ENCODE results near the gene SRRM4.

The SRRM4 gene

DNA sequence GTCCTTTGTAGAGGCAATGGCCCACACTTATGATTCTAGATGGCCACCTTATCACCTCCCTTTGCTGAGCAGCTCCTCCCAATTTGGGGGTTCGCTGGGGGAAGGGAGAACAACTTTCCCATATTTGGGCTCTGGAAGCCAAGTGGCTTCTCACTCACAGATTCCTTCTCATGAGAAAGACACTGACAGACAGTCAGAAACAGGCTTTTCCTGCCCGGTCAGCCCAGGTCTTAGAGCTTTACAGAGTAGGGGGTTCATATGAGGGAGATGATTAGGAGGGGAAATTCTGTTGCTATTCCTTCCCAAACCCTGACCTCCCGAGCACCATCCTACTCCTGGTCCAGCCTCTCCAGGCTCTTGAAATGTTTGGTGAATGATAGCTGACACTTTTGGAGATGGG is 137.3 kb downstream of the SRRM4 start:
- no peak for DNase-seq (ENCODE audit: low read depth)

GRCh38 chr12:119122047-119122446 is 140.7 kb downstream of the SRRM4 start:
- TF ChIP-seq CTCF (conservative IDR thresholded peaks at IDR 0.05; ENCODE audit: control insufficient read depth, insufficient read depth, low read depth, low read length): no peak
- no peak for DNase-seq (ENCODE audit: low read depth)
- no peak overlapping the region for H3K4me3 ChIP-seq (ENCODE audit: control insufficient read depth, low read depth, low read length)

More for the DNA sequence above, 137.3 kb downstream of the SRRM4 start:
- no peak overlapping the region for H3K4me3 ChIP-seq (ENCODE audit: control insufficient read depth, low read depth, low read length)
- no peak for TF ChIP-seq CTCF (conservative IDR thresholded peaks at IDR 0.05; ENCODE audit: control insufficient read depth, insufficient read depth, low read depth, low read length)

- DNase-seq (ENCODE audit: low read depth): no peak
- no peak for TF ChIP-seq CTCF (conservative IDR thresholded peaks at IDR 0.05; ENCODE audit: control insufficient read depth, insufficient read depth, low read depth, low read length)
- H3K4me3 ChIP-seq (ENCODE audit: control insufficient read depth, low read depth, low read length): no peak overlapping the region
Measured at GRCh38 chr12:119122751-119123150, 141.4 kb downstream of the SRRM4 start.

DNA sequence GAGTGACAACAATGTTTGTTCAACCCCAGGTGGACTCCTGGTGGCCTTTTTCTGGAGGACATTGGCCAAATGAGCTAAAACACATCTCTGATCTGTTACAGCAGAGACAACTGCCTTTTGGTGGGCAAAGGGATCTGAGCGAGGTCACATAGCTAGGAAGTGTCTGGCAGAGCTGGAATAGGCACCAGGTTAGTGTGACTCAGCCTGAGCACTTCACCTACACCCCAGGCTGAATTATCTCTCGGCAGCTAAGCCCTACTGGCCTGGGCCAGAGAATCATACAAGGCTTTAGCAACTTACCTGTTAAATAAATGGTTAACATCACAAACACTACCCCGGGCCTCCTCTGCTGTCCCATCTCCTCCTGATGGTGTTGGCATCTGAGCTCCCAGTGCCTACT is 147.2 kb downstream of the SRRM4 start:
- no peak for DNase-seq (ENCODE audit: low read depth)
- H3K4me3 ChIP-seq (ENCODE audit: control insufficient read depth, low read depth, low read length): no peak overlapping the region
- no peak for TF ChIP-seq CTCF (conservative IDR thresholded peaks at IDR 0.05; ENCODE audit: control insufficient read depth, insufficient read depth, low read depth, low read length)

- TF ChIP-seq CTCF (conservative IDR thresholded peaks at IDR 0.05; ENCODE audit: control insufficient read depth, insufficient read depth, low read depth, low read length): no peak
- no peak overlapping the region for H3K4me3 ChIP-seq (ENCODE audit: control insufficient read depth, low read depth, low read length)
- no peak for DNase-seq (ENCODE audit: low read depth)
Measured at GRCh38 chr12:119129827-119130434, 148.6 kb downstream of the SRRM4 start.

DNA sequence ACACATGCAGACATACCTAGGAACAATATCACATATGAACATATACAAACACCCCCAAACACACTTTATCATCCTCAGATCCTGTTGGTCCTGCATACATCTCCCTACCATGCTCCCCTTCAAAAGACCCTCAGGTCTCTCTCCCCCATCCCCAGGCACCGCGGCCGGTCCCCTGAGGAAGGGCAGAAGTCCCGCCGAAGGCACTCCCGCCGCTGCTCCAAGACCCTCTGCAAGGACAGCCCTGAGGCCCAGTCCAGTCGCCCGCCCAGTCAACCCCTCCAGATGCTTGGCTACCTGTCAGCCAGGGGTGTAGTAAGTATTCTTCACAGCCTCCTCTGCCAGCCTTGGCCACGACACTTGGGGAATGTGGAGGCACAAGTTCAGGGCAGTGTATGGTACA is 149.2 kb downstream of the SRRM4 start:
- no peak for TF ChIP-seq CTCF (conservative IDR thresholded peaks at IDR 0.05; ENCODE audit: control insufficient read depth, insufficient read depth, low read depth, low read length)
- H3K4me3 ChIP-seq (ENCODE audit: control insufficient read depth, low read depth, low read length): no peak overlapping the region
- DNase-seq (ENCODE audit: low read depth): no peak

Data from fibroblast of mammary gland (primary cell).